ENCODE results near the gene PKP1. TPM values are rescaled to one million over a fixed set of nuclear protein-coding genes. Genes with fewer than 3 reads are reported as not detected.

The PKP1 gene
- total RNA-seq, 6 experiments from 2014 or later = not detected

GRCh38 chr1:201363467-201363866 is 80.2 kb downstream of the PKP1 start:
- H3K27ac ChIP-seq = no peak overlapping the region
- H3K4me3 ChIP-seq = no peak overlapping the region
- 85% methylated on average over 3 of the region's 8 CpGs for WGBS (ENCODE audit: insufficient coverage, low coverage, low lambda C conversion rate, missing lambda C conversion rate)
- H3K9me3 ChIP-seq = no peaks in the 10 kb centered on the region
- H3K27me3 ChIP-seq = no peaks in the 10 kb centered on the region
- H3K36me3 ChIP-seq = no peaks in the 10 kb centered on the region
- H3K4me1 ChIP-seq = no peaks in the 10 kb centered on the region
- TF ChIP-seq, protein P1, sequence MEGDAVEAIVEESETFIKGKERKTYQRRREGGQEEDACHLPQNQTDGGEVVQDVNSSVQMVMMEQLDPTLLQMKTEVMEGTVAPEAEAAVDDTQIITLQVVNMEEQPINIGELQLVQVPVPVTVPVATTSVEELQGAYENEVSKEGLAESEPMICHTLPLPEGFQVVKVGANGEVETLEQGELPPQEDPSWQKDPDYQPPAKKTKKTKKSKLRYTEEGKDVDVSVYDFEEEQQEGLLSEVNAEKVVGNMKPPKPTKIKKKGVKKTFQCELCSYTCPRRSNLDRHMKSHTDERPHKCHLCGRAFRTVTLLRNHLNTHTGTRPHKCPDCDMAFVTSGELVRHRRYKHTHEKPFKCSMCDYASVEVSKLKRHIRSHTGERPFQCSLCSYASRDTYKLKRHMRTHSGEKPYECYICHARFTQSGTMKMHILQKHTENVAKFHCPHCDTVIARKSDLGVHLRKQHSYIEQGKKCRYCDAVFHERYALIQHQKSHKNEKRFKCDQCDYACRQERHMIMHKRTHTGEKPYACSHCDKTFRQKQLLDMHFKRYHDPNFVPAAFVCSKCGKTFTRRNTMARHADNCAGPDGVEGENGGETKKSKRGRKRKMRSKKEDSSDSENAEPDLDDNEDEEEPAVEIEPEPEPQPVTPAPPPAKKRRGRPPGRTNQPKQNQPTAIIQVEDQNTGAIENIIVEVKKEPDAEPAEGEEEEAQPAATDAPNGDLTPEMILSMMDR (IDR thresholded peaks at IDR 0.05) = no peak
- TF ChIP-seq POLR2A (IDR thresholded peaks at IDR 0.05) = no peak
- ATAC-seq (no peak), DNase-seq (peak in 2 of 3 donors; percentile 2 to 6)
- intact Hi-C loops (cut with DNase I) = loop anchor here in 1 of 2 donors (5.0 kb wide), 1 partner anchor 111 kb away; no protein-coding TSS in a partner anchor

- 78% methylated on average over 3 of the region's 6 CpGs for WGBS (ENCODE audit: insufficient coverage, low coverage, low lambda C conversion rate, missing lambda C conversion rate)
- TF ChIP-seq, protein P1 (IDR thresholded peaks at IDR 0.05) = no peak
- TF ChIP-seq POLR2A (IDR thresholded peaks at IDR 0.05) = no peak
Observed at GRCh38 chr1:201364808-201365105, 81.5 kb downstream of the PKP1 start.

GRCh38 chr1:201365251-201365650 is 81.9 kb downstream of the PKP1 start:
- Histone ChIP-seq H3K4me1 (no peaks in the 10 kb centered on the region), H3K4me3 (no peak overlapping the region), H3K27ac (no peak overlapping the region), H3K36me3 (no peaks in the 10 kb centered on the region), H3K27me3 (no peaks in the 10 kb centered on the region), H3K9me3 (no peaks in the 10 kb centered on the region)
- DNase-seq (peak in 1 of 3 donors; percentile 30), ATAC-seq (no peak)
- intact Hi-C loops (cut with DNase I) = no loop called here
- 76% methylated on average over 6 of the region's 11 CpGs for WGBS (ENCODE audit: insufficient coverage, low coverage, low lambda C conversion rate, missing lambda C conversion rate)
- TF ChIP-seq, protein P1 (IDR thresholded peaks at IDR 0.05) = no peak
- TF ChIP-seq POLR2A (IDR thresholded peaks at IDR 0.05) = no peak

More at GRCh38 chr1:201364808-201365105, 81.5 kb downstream of the PKP1 start:
- Histone ChIP-seq H3K4me1 (no peaks in the 10 kb centered on the region), H3K27ac (no peak overlapping the region), H3K27me3 (no peaks in the 10 kb centered on the region), H3K4me3 (no peak overlapping the region), H3K9me3 (no peaks in the 10 kb centered on the region), H3K36me3 (no peaks in the 10 kb centered on the region)
- intact Hi-C loops (cut with DNase I) = loop anchor here in 1 of 2 donors (5.0 kb wide), 1 partner anchor 112 kb away; no protein-coding TSS in a partner anchor
- ATAC-seq (no peak), DNase-seq (peak in 2 of 3 donors; percentile 5 to 34)

- no peaks in the 10 kb centered on the region for H3K36me3 ChIP-seq
- no peak overlapping the region for H3K27ac ChIP-seq
- H3K27me3 ChIP-seq = no peaks in the 10 kb centered on the region
- no peak for ATAC-seq
- no peaks in the 10 kb centered on the region for H3K9me3 ChIP-seq
- WGBS (ENCODE audit: insufficient coverage, low coverage, low lambda C conversion rate, missing lambda C conversion rate) = 48% methylated on average over 3 of the region's 7 CpGs
- H3K4me3 ChIP-seq = no peak overlapping the region
- H3K4me1 ChIP-seq = no peaks in the 10 kb centered on the region
- TF ChIP-seq POLR2A (IDR thresholded peaks at IDR 0.05) = no peak
- TF ChIP-seq, protein P1 (IDR thresholded peaks at IDR 0.05) = no peak
- no peak for DNase-seq
- intact Hi-C loops (cut with DNase I) = no loop called here
Observed at GRCh38 chr1:201366696-201367095, 83.4 kb downstream of the PKP1 start.

DNA sequence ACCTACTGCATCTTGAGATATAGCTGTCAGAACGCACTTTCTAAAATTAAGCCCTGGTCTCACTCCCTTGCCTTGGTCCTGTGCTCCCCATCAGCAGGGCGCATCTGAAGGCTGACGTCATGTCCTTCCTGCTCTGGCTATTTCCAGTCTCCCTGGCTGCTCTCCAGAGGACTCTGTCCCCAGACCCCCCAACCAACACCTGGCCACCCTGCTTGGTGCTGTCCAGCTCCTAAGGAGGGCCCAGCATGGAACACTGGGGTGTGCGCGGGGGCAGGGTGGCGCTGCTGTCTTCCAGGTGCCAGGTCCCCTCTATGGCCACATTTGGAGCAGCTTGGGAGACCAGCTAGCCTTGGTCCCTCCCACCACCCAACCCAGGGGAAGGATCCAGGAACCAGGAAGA is 85.9 kb downstream of the PKP1 start:
- no peaks in the 10 kb centered on the region for H3K27me3 ChIP-seq

More for the DNA sequence above, 85.9 kb downstream of the PKP1 start:
- 50% methylated on average over 3 of the region's 6 CpGs for WGBS (ENCODE audit: insufficient coverage, low coverage, low lambda C conversion rate, missing lambda C conversion rate)
- TF ChIP-seq, protein P1 (IDR thresholded peaks at IDR 0.05) = no peak
- no peak for TF ChIP-seq POLR2A (IDR thresholded peaks at IDR 0.05)
- ATAC-seq (no peak), DNase-seq (no peak)
- H3K36me3 ChIP-seq = no peaks in the 10 kb centered on the region
- no peaks in the 10 kb centered on the region for H3K9me3 ChIP-seq
- H3K27ac ChIP-seq = no peak overlapping the region
- H3K4me3 ChIP-seq = no peak overlapping the region
- no peaks in the 10 kb centered on the region for H3K4me1 ChIP-seq
- intact Hi-C loops (cut with DNase I) = no loop called here
